Ascending aorta (tissue), 2 donors: ENCODE data around the gene SLC15A4. TPM values are rescaled to one million over a fixed set of nuclear protein-coding genes. Genes with fewer than 3 reads are reported as not detected.

Source experiments
- DNase-seq, 2 donors: peaks; one replicate each; pipeline ENCODE4 v3.0.0-alpha.2; 2019; ENCODE audit warnings: low spot score in 2 of 2
- H3K27ac ChIP-seq, 2 donors: fragments of 200-600 bp; sonication (generic); one replicate each; pipeline ENCODE4 v1.5.1; 2016 to 2017; ENCODE audit warnings: mild to moderate bottlenecking in 1 of 2
- H3K27me3 ChIP-seq: fragments of 200-600 bp; sonication (generic); one replicate; pipeline ENCODE4 v1.5.1; 2017
- H3K36me3 ChIP-seq, 2 donors: fragments of 200-600 bp; sonication (generic); one replicate each; pipeline ENCODE4 v1.5.1; 2016
- H3K4me1 ChIP-seq, 2 donors: fragments of 200-600 bp; sonication (generic); one replicate each; pipeline ENCODE4 v1.5.1; 2016 to 2017; ENCODE audit warnings: mild to moderate bottlenecking in 1 of 2
- H3K4me3 ChIP-seq, 2 donors: fragments of 200-600 bp; sonication (generic); one replicate each; pipeline ENCODE4 v1.5.1; 2016 to 2017; ENCODE audit warnings: mild to moderate bottlenecking in 1 of 2
- H3K9me3 ChIP-seq, 2 donors: fragments of 200-600 bp; sonication (generic); one replicate each; pipeline ENCODE4 v1.5.1; 2016
- CTCF ChIP-seq, 3 experiments: fragments of 200-600 bp in 2 of 3; fragments of 450-650 bp in 1 of 3; sonication (generic) in 2 of 3; IDR thresholded peaks; one replicate each; pipeline ENCODE4 v1.5.1; 2016 to 2019; ENCODE audit warnings: antibody characterized with exemption in 3 of 3, mild to moderate bottlenecking in 1 of 3, moderate library complexity in 1 of 3
- intact Hi-C: fragments of 100-400 bp; cut with DNase I; formaldehyde crosslinking; loops from one replicate; pipeline ENCODE4 v1.15.1; 2023
- total RNA-seq: library from RNA; depleted of rRNA; stranded (reverse); fragments of >200 nt; gene quantifications from one replicate; pipeline ENCODE4 v1.1.0, GENCODE V29; 2016

SLC15A4 gene
- total RNA-seq, 1 donor from 2014 or later = 39.3 TPM

- Histone ChIP-seq H3K4me3 (no peak overlapping the region), H3K36me3 (no peaks in the 10 kb centered on the region), H3K4me1 (no peaks in the 10 kb centered on the region), H3K27ac (no peak overlapping the region), H3K27me3 (no peaks in the 10 kb centered on the region), H3K9me3 (no peaks in the 10 kb centered on the region)
- no peak for DNase-seq
- no peak for TF ChIP-seq CTCF (IDR thresholded peaks at IDR 0.05)
- intact Hi-C loops = no loop called here
Measured at GRCh38 chr12:128863957-128864356, 40.2 kb upstream of the SLC15A4 start.

GRCh38 chr12:128861226-128862016, 37.7 kb upstream of the SLC15A4 start:
- Histone ChIP-seq H3K4me1 (no peaks in the 10 kb centered on the region), H3K27me3 (no peaks in the 10 kb centered on the region), H3K27ac (no peak overlapping the region), H3K9me3 (no peaks in the 10 kb centered on the region), H3K4me3 (no peak overlapping the region), H3K36me3 (no peaks in the 10 kb centered on the region)
- no peak for TF ChIP-seq CTCF (IDR thresholded peaks at IDR 0.05)
- intact Hi-C loops = no loop called here
- DNase-seq = no peak

GRCh38 chr12:128859311-128859710, 35.6 kb upstream of the SLC15A4 start:
- DNase-seq = no peak
- no peak for TF ChIP-seq CTCF (IDR thresholded peaks at IDR 0.05)
- no peaks in the 10 kb centered on the region for H3K36me3 ChIP-seq
- H3K27ac ChIP-seq = no peak overlapping the region
- no peaks in the 10 kb centered on the region for H3K4me1 ChIP-seq
- intact Hi-C loops = no loop called here
- H3K9me3 ChIP-seq = no peaks in the 10 kb centered on the region
- no peaks in the 10 kb centered on the region for H3K27me3 ChIP-seq
- H3K4me3 ChIP-seq = no peak overlapping the region

GRCh38 chr12:128857133-128857763, 33.5 kb upstream of the SLC15A4 start:
- Histone ChIP-seq H3K9me3 (no peaks in the 10 kb centered on the region), H3K27ac (no peak overlapping the region), H3K27me3 (no peaks in the 10 kb centered on the region), H3K4me3 (no peak overlapping the region), H3K4me1 (no peaks in the 10 kb centered on the region), H3K36me3 (no peaks in the 10 kb centered on the region)
- TF ChIP-seq CTCF (IDR thresholded peaks at IDR 0.05) = no peak
- DNase-seq = no peak
- intact Hi-C loops = no loop called here

GRCh38 chr12:128856791-128857078, 33.0 kb upstream of the SLC15A4 start:
- Histone ChIP-seq H3K27ac (no peak overlapping the region), H3K36me3 (no peaks in the 10 kb centered on the region), H3K27me3 (no peaks in the 10 kb centered on the region), H3K4me1 (no peaks in the 10 kb centered on the region), H3K4me3 (no peak overlapping the region), H3K9me3 (no peaks in the 10 kb centered on the region)
- DNase-seq = no peak
- TF ChIP-seq CTCF (IDR thresholded peaks at IDR 0.05) = no peak
- intact Hi-C loops = no loop called here
